HAP-1 (cell line): Measurements from ENCODE around the gene ITK.
"Not testable (repeated sequence)": the region's sequence is repeated elsewhere in the genome, so short reads cannot be mapped to it uniquely, and the experiment has no call there.

Source experiments
- DNase-seq, 2 experiments: peaks; one replicate each; pipeline ENCODE4 v3.0.0-alpha.2; 2016 to 2020; ENCODE audit warnings: low spot score in 2 of 2
- H3K27me3 ChIP-seq: fragments of 250-450 bp; sonication (Bioruptor Pico); 2 replicates; pipeline ENCODE4 v1.5.1; 2020; ENCODE audit warnings: low read depth, mild to moderate bottlenecking, moderate library complexity
- H3K36me3 ChIP-seq: fragments of 250-450 bp; sonication (Bioruptor Pico); replicated peaks from 2 replicates; pipeline ENCODE4 v1.5.1; 2020; ENCODE audit warnings: mild to moderate bottlenecking
- H3K4me1 ChIP-seq: fragments of 250-450 bp; sonication (Bioruptor Pico); 2 replicates; pipeline ENCODE4 v1.5.1; 2020; ENCODE audit warnings: mild to moderate bottlenecking
- H3K4me3 ChIP-seq: fragments of 250-450 bp; sonication (Bioruptor Pico); 2 replicates; pipeline ENCODE4 v1.5.1; 2020; ENCODE audit warnings: mild to moderate bottlenecking, moderate library complexity
- H3K9me3 ChIP-seq: fragments of 250-450 bp; sonication (Bioruptor Pico); 2 replicates; pipeline ENCODE4 v1.5.1; 2020; ENCODE audit warnings: mild to moderate bottlenecking, moderate library complexity
- in situ Hi-C: fragments of 300-500 bp; cut with MboI; formaldehyde crosslinking; loops from 3 replicates; pipeline ENCODE4 v1.14.3; 2020; ENCODE audit warnings: low sequenced_read_pairs, inconsistent platforms, mixed read lengths

ITK gene

DNA sequence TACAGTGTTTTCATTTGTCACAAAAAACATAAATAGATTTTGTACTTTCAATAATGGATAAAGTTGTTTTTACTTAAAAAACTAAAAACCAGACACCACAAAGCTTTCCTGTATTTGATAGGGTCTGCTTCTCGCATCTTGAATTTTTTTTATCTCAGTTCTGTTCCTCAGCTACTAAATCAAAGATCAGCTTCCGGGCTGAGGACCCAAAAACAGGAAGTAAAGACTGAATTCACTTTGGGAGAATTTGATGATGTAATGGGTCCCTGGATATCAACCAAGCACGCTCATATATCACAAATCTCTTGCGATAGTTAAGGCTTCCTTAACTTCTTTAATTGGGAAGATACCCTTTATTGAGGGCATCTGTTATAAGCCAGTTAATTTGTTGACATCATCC is 24.1 kb downstream of the ITK start:
- 0 out of 2 replicates have a peak, but pooled peaks cover 4% of the 10 kb centered on the region for H3K27me3 ChIP-seq
- no peaks in the 10 kb centered on the region for H3K9me3 ChIP-seq
- H3K4me1 ChIP-seq: no peaks in the 10 kb centered on the region
- no peak overlapping the region for H3K4me3 ChIP-seq
- no peaks in the 10 kb centered on the region for H3K36me3 ChIP-seq
- in situ Hi-C loops: no loop called here
- no peak for DNase-seq

DNA sequence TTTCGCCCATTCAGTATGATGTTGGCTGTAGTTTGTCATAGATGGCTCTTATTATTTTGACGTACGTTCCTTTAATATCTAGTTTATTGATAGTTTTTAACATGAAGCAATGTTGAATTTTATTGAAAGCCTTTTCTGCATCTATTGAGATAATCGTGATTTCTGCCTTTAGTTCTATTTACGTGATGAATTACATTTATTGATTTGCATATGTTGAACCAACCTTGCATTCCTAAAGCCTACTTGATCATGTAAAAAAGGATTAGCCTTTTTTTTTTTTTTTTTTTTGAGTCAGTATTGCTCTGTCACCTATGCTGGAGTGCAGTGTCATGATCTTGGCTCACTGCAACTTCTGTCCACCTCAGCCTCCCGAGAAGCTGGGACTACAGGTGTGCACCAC is 25.1 kb downstream of the ITK start:
- no peak for DNase-seq
- in situ Hi-C loops: no loop called here
- H3K27me3 ChIP-seq: no peaks in the 10 kb centered on the region
- no peaks in the 10 kb centered on the region for H3K9me3 ChIP-seq
- no peak overlapping the region for H3K4me3 ChIP-seq
- no peaks in the 10 kb centered on the region for H3K4me1 ChIP-seq
- no peaks in the 10 kb centered on the region for H3K36me3 ChIP-seq

DNA sequence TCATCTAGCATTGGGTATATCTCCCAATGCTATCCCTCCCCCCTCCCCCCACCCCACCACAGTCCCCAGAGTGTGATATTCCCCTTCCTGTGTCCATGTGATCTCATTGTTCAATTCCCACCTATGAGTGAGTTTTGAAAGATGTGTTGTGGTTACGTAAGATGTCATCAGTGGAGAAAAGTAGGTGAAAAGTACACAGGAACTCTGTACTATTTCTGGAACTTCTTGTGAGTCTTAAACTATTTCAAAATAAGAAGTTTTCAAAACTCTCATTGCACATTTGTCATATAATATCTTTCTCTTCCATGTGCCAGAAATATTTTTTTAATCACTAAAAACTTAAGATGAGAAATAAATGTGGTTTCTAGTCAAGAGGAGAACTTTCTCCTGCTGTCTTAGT is 30.0 kb downstream of the ITK start:
- DNase-seq, H3K9me3 ChIP-seq, in situ Hi-C loops, H3K4me1 ChIP-seq, H3K36me3 ChIP-seq, H3K4me3 ChIP-seq, H3K27me3 ChIP-seq: not testable (repeated sequence)

- Histone ChIP-seq H3K36me3 (no peaks in the 10 kb centered on the region), H3K4me1 (no peaks in the 10 kb centered on the region), H3K4me3 (no peak overlapping the region), H3K9me3 (no peaks in the 10 kb centered on the region), H3K27me3 (no peaks in the 10 kb centered on the region)
- in situ Hi-C loops: no loop called here
- no peak for DNase-seq
Observed at GRCh38 chr5:157212307-157212706, 31.7 kb downstream of the ITK start.

DNA sequence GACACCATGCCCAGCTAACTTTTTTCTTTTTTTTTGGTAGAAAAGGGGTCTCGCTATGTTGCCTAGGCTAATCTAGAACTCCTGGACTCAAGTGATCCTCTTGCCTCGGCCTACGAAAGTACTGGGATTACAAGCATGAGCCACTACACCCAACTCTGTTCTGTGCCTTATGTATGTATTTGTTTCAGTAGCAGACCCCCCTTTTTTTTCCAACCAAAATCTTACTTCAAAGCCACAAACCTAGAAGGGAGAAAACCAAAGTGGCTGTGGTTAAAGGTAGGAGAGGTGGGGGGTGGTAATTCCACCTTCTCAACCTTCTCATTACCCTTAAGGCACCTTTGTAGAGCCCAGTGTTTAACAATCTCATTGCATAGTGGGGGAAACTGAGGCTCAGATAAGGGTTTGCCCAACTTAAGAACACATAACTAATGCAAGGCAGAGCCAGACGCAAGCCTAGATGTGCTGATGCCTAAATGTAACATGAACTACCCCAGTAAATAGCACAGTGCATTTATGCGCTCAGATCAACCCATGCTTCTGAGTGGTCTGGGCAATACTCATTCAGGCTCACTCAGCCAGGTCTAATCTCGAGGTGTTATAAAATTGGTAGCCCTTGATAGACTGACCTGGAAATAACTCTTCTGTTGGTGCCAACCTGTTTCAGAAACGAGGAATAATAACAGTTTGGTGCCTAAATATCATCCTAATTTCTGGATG is 33.0 kb downstream of the ITK start:
- no peak for DNase-seq
- in situ Hi-C loops: no loop called here
- Histone ChIP-seq H3K36me3 (no peaks in the 10 kb centered on the region), H3K4me1 (no peaks in the 10 kb centered on the region), H3K9me3 (no peaks in the 10 kb centered on the region), H3K4me3 (no peak overlapping the region), H3K27me3 (no peaks in the 10 kb centered on the region)

DNA sequence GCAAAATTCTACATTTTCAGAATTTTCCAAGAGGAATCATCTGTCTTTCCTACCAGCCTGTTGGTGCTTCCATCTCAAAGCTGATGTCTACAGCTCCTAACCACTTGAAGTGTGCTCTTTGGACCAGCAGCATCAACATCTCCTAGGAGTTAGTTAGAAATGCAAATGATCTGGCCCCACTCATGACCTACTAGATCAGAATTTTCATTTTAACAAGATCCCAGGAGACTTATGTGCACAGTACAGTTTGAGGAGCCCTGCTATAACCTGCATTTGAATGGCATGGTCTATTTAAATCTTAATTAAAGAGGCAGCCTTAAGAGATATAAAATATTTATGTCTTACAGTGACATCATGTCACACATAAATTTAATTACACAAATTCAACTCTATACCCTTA is 33.8 kb downstream of the ITK start:
- in situ Hi-C loops: no loop called here
- Histone ChIP-seq H3K36me3 (no peaks in the 10 kb centered on the region), H3K4me3 (no peak overlapping the region), H3K4me1 (no peaks in the 10 kb centered on the region), H3K27me3 (no peaks in the 10 kb centered on the region), H3K9me3 (no peaks in the 10 kb centered on the region)
- DNase-seq: no peak

- no peaks in the 10 kb centered on the region for H3K36me3 ChIP-seq
- H3K4me1 ChIP-seq: no peaks in the 10 kb centered on the region
Observed at GRCh38 chr5:157214861-157215513, 34.3 kb downstream of the ITK start.

DNA sequence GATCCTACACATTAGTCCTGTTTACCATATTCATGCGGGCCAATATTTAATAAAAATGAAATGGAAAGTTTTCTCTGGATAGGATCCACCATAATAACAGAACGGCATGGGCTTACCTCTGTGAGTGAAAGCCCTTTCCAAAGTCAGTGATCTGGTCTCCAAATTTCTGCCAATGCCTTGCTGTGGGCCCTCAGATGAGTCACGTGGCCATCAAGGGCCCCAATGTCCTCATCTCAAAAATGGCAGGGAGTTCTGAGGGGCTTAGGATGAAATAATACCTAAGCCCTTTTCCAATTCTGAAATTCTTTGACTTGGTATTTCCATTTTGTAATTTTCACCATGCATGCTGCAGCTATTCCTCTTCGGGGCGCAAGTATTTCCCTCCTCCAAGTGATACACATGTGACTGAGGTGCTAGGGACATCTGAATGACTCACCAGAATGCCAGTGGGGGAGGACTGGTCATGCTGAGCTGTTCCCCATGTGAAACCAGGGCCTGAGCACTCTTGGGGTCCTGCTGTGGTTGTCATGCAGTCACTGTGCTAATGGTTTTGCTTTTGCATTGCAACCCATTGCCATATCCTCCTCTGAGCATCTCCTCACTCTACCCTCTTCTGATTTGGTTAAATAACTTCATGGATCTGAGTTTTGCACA is 35.0 kb downstream of the ITK start:
- Histone ChIP-seq H3K4me1 (no peaks in the 10 kb centered on the region), H3K4me3 (no peak overlapping the region), H3K27me3 (no peaks in the 10 kb centered on the region), H3K9me3 (no peaks in the 10 kb centered on the region), H3K36me3 (no peaks in the 10 kb centered on the region)
- in situ Hi-C loops: no loop called here
- no peak for DNase-seq

More at GRCh38 chr5:157214861-157215513, 34.3 kb downstream of the ITK start:
- H3K4me3 ChIP-seq: no peak overlapping the region
- no peaks in the 10 kb centered on the region for H3K27me3 ChIP-seq
- DNase-seq: no peak
- in situ Hi-C loops: no loop called here
- no peaks in the 10 kb centered on the region for H3K9me3 ChIP-seq

- in situ Hi-C loops: no loop called here
- no peaks in the 10 kb centered on the region for H3K9me3 ChIP-seq
- no peaks in the 10 kb centered on the region for H3K27me3 ChIP-seq
- H3K4me3 ChIP-seq: no peak overlapping the region
- no peaks in the 10 kb centered on the region for H3K4me1 ChIP-seq
- no peaks in the 10 kb centered on the region for H3K36me3 ChIP-seq
- DNase-seq: no peak
Observed at GRCh38 chr5:157216391-157217142, 35.9 kb downstream of the ITK start.

- in situ Hi-C loops: no loop called here
- Histone ChIP-seq H3K9me3 (no peaks in the 10 kb centered on the region), H3K4me3 (no peak overlapping the region), H3K4me1 (no peaks in the 10 kb centered on the region), H3K27me3 (no peaks in the 10 kb centered on the region), H3K36me3 (no peaks in the 10 kb centered on the region)
- DNase-seq: no peak
Observed at GRCh38 chr5:157217289-157218024, 36.8 kb downstream of the ITK start.

DNA sequence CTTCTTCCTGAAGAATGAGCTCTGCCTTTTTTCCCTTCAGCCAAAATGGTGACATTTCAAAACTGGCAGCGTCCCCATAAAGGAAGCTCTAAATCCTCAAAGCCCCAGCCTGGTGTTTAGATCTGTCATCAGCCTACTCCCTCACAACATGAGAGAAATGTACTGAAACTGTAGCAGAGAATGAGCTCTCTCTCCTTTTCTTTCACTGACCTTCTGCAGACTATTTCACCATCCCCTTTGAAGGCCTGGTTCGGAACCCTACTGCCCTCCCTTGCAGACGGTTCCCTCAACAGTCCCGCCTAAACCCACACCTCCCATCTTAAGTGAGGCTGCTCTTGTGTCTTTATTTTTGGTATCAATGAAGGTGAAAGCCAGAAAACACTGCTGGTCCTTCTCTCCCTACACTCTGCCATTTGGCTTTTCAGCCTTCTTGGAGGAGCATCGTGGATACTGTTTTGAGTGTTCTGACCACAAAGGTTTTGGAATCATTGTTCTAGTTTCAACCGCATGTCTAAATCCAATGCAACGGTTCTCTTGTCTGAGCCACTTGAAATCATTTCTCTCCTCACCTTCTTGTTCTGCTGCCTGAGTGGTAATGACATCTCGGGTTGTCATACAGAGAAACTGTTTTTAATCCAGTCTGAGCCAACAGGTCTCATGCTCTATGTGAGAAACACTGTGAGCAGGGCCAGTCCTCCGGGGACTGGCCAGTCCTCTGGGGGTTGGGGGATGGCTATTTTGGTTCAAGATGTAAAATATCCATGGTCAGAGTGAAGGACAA is 39.0 kb downstream of the ITK start:
- in situ Hi-C loops: no loop called here
- DNase-seq: no peak
- Histone ChIP-seq H3K9me3 (no peaks in the 10 kb centered on the region), H3K36me3 (no peaks in the 10 kb centered on the region), H3K4me3 (no peak overlapping the region), H3K4me1 (no peaks in the 10 kb centered on the region), H3K27me3 (no peaks in the 10 kb centered on the region)

DNA sequence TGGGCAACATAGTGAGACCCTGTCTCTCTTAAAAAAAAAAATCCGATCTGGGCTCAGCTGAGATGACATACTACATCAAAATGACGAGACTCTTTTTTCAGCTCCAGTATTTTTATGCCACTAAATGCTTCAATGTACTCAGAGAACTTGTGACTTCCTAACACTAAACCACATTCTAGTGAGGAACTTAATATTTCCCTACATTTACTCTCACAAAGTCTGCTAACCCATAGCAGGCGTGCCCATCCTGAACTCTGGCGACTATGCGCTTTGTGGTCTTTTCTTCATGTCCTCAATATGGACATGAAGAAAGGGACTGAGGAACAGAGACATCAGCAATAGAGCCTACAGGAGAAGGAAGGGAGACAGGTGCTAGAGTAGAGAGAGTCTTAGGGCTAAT is 41.3 kb downstream of the ITK start:
- in situ Hi-C loops: no loop called here

More for the DNA sequence above, 41.3 kb downstream of the ITK start:
- no peak for DNase-seq
- Histone ChIP-seq H3K4me3 (no peak overlapping the region), H3K36me3 (no peaks in the 10 kb centered on the region), H3K27me3 (no peaks in the 10 kb centered on the region), H3K4me1 (no peaks in the 10 kb centered on the region), H3K9me3 (no peaks in the 10 kb centered on the region)
